HepG2 (cell line): Measurements from ENCODE around the gene DNM3. TPM values are rescaled to one million over a fixed set of nuclear protein-coding genes. Genes with fewer than 3 reads are reported as not detected.

Experiments used
- ATAC-seq: fragments of 200-7000 bp; cut with Tn5 transposase; 3 replicates; pipeline ENCODE4 v1.9.1; 2020; ENCODE audit warnings: mild to moderate bottlenecking, moderate library complexity
- BruUV-seq: library from RNA; stranded (reverse); fragments of 400-500 nt; replicated peaks from 2 replicates; lab custom pipeline; 2021; lab: Mats Ljungman, UMichigan
- CTCF ChIA-PET: fragments of 300-600 bp; formaldehyde crosslinking; extraction: SDS; loops from one replicate; lab custom pipeline; 2021; ENCODE audit warnings: low total read pairs, inconsistent platforms, low intra/inter-chr PET ratio; lab: Yijun Ruan, JAX
- POLR2A ChIA-PET: fragments of 350-600 bp; sonication (Branson Sonifier 250); formaldehyde crosslinking; loops from one replicate; lab custom pipeline; 2020; ENCODE audit warnings: antibody characterized with exemption, inconsistent platforms; lab: Yijun Ruan, JAX
- DNase-seq: peaks from one replicate; pipeline ENCODE4 v3.0.0-alpha.2; 2015; ENCODE audit warnings: low spot score
- FAIRE-seq: peaks from 3 replicates; lab custom pipeline; 2011; peaks lifted over from hg19 to GRCh38; lab: Jason Lieb, UNC
- H2AFZ ChIP-seq: one replicate; pipeline ENCODE4 v1.6.1; 2011; ENCODE audit warnings: low read length, inconsistent platforms
- H3K27ac ChIP-seq: fragments of 300-600 bp; 3 replicates; pipeline ENCODE4 v1.8.0; 2011; ENCODE audit warnings: mixed run types, mild to moderate bottlenecking, mixed read lengths, low read length, inconsistent platforms; ENCODE audit not compliant: insufficient read depth; ENCODE audit errors: extremely low read length
- H3K27me3 ChIP-seq, 2 experiments: fragments of 200-600 bp in 1 of 2; 2 replicates in 1 of 2; 3 replicates in 1 of 2; pipeline versions ENCODE4 v1.6.0 to v1.8.0; 2011; ENCODE audit warnings: low read length in 2 of 2, mild to moderate bottlenecking in 2 of 2, moderate library complexity in 2 of 2, inconsistent platforms in 1 of 2; ENCODE audit not compliant: insufficient read depth in 2 of 2, control insufficient read depth in 1 of 2
- H3K36me3 ChIP-seq, 2 experiments: fragments of 200-600 bp in 1 of 2; replicated peaks in 1 of 2; 2 replicates in 1 of 2; 3 replicates in 1 of 2; pipeline versions ENCODE4 v1.5.1 to v1.8.0; 2011; ENCODE audit warnings: low read length in 2 of 2, inconsistent platforms in 1 of 2; ENCODE audit not compliant: insufficient read depth in 2 of 2, control insufficient read depth in 1 of 2
- H3K4me1 ChIP-seq: 2 replicates; pipeline ENCODE4 v1.5.1; 2012; ENCODE audit warnings: low read length, inconsistent platforms; ENCODE audit not compliant: insufficient read depth
- H3K4me2 ChIP-seq: 2 replicates; pipeline ENCODE4 v1.6.0; 2011; ENCODE audit warnings: low read depth, low read length, inconsistent platforms
- H3K4me3 ChIP-seq, 3 experiments: fragments of 200-600 bp in 1 of 3; sonication (generic), shearing (Covaris generic) in 1 of 3; replicated peaks in 1 of 3; 2 replicates each; pipeline ENCODE4 v1.5.1; 2011 to 2016; ENCODE audit warnings: low read length in 3 of 3, inconsistent platforms in 2 of 3, low read depth in 2 of 3, mild to moderate bottlenecking in 2 of 3, control low read depth in 1 of 3, mixed read lengths in 1 of 3; ENCODE audit not compliant: insufficient read depth in 1 of 3
- H3K79me2 ChIP-seq: one replicate; pipeline ENCODE4 v1.6.1; 2011; ENCODE audit warnings: low read length, inconsistent platforms; ENCODE audit not compliant: insufficient read depth
- H3K9ac ChIP-seq: 2 replicates; pipeline ENCODE4 v1.6.0; 2011; ENCODE audit warnings: mild to moderate bottlenecking, low read depth, low read length, inconsistent platforms; ENCODE audit not compliant: insufficient read depth
- H3K9me3 ChIP-seq: 2 replicates; pipeline ENCODE4 v1.5.1; 2012; ENCODE audit warnings: mild to moderate bottlenecking, low read length
- H4K20me1 ChIP-seq: 2 replicates; pipeline ENCODE4 v1.6.0; 2011; ENCODE audit warnings: inconsistent platforms, mild to moderate bottlenecking, low read length, moderate library complexity; ENCODE audit not compliant: insufficient read depth
- CAMTA2 ChIP-seq: sonication (generic); formaldehyde crosslinking; IDR thresholded peaks from 2 replicates; pipeline ENCODE4 v1.4.0; 2020; ENCODE audit warnings: mild to moderate bottlenecking, missing genetic modification reagents, borderline replicate concordance
- FIP1L1 ChIP-seq: fragments of 200-400 bp; formaldehyde crosslinking; IDR thresholded peaks from 2 replicates; pipeline ENCODE4 v1.6.1; 2018; ENCODE audit warnings: low read depth, mild to moderate bottlenecking, low read length, moderate library complexity, borderline replicate concordance; ENCODE audit not compliant: insufficient read depth
- FOXP1 ChIP-seq, 2 experiments: fragments of 450-650 bp in 1 of 2; IDR thresholded peaks; 2 replicates each; pipeline ENCODE4 v1.6.1; 2017 to 2018; ENCODE audit warnings: antibody characterized with exemption in 1 of 2
- ISL2 ChIP-seq: sonication (generic); formaldehyde crosslinking; IDR thresholded peaks from 2 replicates; pipeline ENCODE4 v1.5.0; 2020; ENCODE audit warnings: missing genetic modification reagents
- KLF15 ChIP-seq: sonication (generic); formaldehyde crosslinking; IDR thresholded peaks from 2 replicates; pipeline ENCODE4 v1.8.1; 2023; ENCODE audit warnings: borderline replicate concordance, mild to moderate bottlenecking, inconsistent platforms, missing genetic modification reagents, mixed read lengths
- MTA1 ChIP-seq: sonication (generic); formaldehyde crosslinking; IDR thresholded peaks from 2 replicates; pipeline ENCODE4 v1.4.0; 2020; ENCODE audit warnings: missing genetic modification reagents, mild to moderate bottlenecking, borderline replicate concordance
- POGZ ChIP-seq: sonication (generic); formaldehyde crosslinking; IDR thresholded peaks from 2 replicates; pipeline ENCODE4 v1.4.0; 2020; ENCODE audit warnings: mild to moderate bottlenecking, missing genetic modification reagents
- PTBP1 ChIP-seq: fragments of 200-400 bp; formaldehyde crosslinking; IDR thresholded peaks from 2 replicates; pipeline ENCODE4 v1.6.1; 2018; ENCODE audit warnings: low read length, low read depth; ENCODE audit not compliant: poor library complexity, severe bottlenecking
- SPEN ChIP-seq: sonication (generic); formaldehyde crosslinking; IDR thresholded peaks from 2 replicates; pipeline ENCODE4 v1.5.1; 2020; ENCODE audit warnings: low read depth, mild to moderate bottlenecking, missing genetic modification reagents
- ZFP1 ChIP-seq: IDR thresholded peaks from 2 replicates; pipeline ENCODE4 v1.6.1; 2016
- ZMYM2 ChIP-seq: sonication (generic); formaldehyde crosslinking; IDR thresholded peaks from 2 replicates; pipeline ENCODE4 v1.8.0; 2022; ENCODE audit warnings: mild to moderate bottlenecking, missing genetic modification reagents
- ZNF205 ChIP-seq: IDR thresholded peaks from 2 replicates; pipeline ENCODE4 v1.6.1; 2018; ENCODE audit warnings: missing biosample characterization, missing genetic modification reagents
- ZNF552 ChIP-seq: sonication (generic); formaldehyde crosslinking; IDR thresholded peaks from 2 replicates; pipeline ENCODE4 v1.9.0; 2022; ENCODE audit warnings: missing genetic modification reagents, mild to moderate bottlenecking, borderline replicate concordance
- ZNF674 ChIP-seq: sonication (generic); formaldehyde crosslinking; IDR thresholded peaks from 2 replicates; pipeline ENCODE4 v1.5.0; 2020; ENCODE audit warnings: low read depth, mild to moderate bottlenecking, missing genetic modification reagents
- whole genome bisulfite sequencing: methylation state at CpG from one replicate; pipeline ENCODE4 v1.1.6; 2017; ENCODE audit warnings: low lambda C conversion rate; 5-methylcytosine and 5-hydroxymethylcytosine counted together
- in situ Hi-C: cut with HindIII; loops from 2 replicates; pipeline ENCODE4 v1.10.0; 2017; ENCODE audit warnings: low pct_unique_long_range_greater_than_20kb; ENCODE audit not compliant: extremely low pct_ligation_motif_present
- intact Hi-C: fragments of 100-400 bp; cut with micrococcal nuclease; formaldehyde crosslinking; loops from one replicate; pipeline ENCODE4 v1.10.0; 2022; ENCODE audit not compliant: unreplicated experiment
- polyA plus RNA-seq, 8 experiments: library from polyadenylated mRNA; depleted of rRNA in 3 of 8; stranded (reverse) in 7 of 8; unstranded in 1 of 8; fragments of >200 nt; fragmentation: Illumina TruSeq in 4 of 8; extraction: Trizol in 4 of 8; gene quantifications; 2 replicates each; pipeline versions ENCODE4 v1.2.1 to v1.2.3, GENCODE V29; 2011 to 2016; ENCODE audit warnings: low read depth in 4 of 8, missing spikeins in 1 of 8, mixed read lengths in 1 of 8; ENCODE audit not compliant: insufficient read depth in 1 of 8
- total RNA-seq, 5 experiments: library from RNA; depleted of rRNA; stranded (reverse); fragments of >200 nt; fragmentation: Illumina TruSeq; extraction: Trizol; gene quantifications; 2 replicates each; pipeline ENCODE4 v1.2.3, GENCODE V29; 2016; ENCODE audit warnings: low read depth in 1 of 5
- TF ChIP-seq, protein P1 (sequence below): sonication (generic); formaldehyde crosslinking; IDR thresholded peaks from 2 replicates; pipeline ENCODE4 v1.4.0; 2020; ENCODE audit warnings: mild to moderate bottlenecking, missing genetic modification reagents
- TF ChIP-seq, protein P2 (sequence below): sonication (generic); formaldehyde crosslinking; IDR thresholded peaks from 2 replicates; pipeline ENCODE4 v1.5.0; 2020; ENCODE audit warnings: mild to moderate bottlenecking, missing genetic modification reagents
- TF ChIP-seq, protein P3 (sequence below): sonication (generic); formaldehyde crosslinking; IDR thresholded peaks from 2 replicates; pipeline ENCODE4 v1.8.1; 2023; ENCODE audit warnings: mild to moderate bottlenecking, missing genetic modification reagents
- TF ChIP-seq, protein P4 (sequence below): sonication (generic); formaldehyde crosslinking; conservative IDR thresholded peaks from 2 replicates; pipeline ENCODE4 v1.4.0; 2020; ENCODE audit warnings: missing genetic modification reagents
- TF ChIP-seq, protein P5 (sequence below): sonication (generic); formaldehyde crosslinking; IDR thresholded peaks from 2 replicates; pipeline ENCODE4 v1.4.0; 2020; ENCODE audit warnings: low read depth, mild to moderate bottlenecking, missing genetic modification reagents

DNM3 gene
- total and polyA plus RNA-seq, 2 of the 13 experiments (the other 11 are each of a cell fraction or from before 2014, with no cell fraction given): 0.05 TPM; not detected in 1

DNA sequence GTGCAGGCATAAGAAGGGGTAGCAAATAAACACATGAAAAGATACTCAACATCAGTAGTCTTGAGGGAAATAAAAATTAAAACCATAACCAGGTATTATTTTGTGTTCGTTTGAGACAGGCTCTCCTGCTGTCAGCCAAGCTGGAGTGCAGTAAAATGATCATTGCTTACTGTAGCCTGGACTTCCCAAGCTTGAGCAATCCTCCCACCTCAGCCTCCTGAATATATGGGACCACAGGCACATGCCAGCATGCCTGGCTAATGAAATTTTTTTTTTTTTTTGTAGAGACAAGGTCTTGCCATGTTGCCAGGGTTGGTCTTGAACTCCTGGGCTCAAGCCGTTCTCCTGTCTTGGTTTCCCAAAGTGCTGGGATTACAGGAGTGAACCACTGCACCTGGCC lies 108.0 kb downstream of the DNM3 start:
- no peaks in the 10 kb centered on the region for H3K9me3 ChIP-seq
- TF ChIP-seq, protein P1, sequence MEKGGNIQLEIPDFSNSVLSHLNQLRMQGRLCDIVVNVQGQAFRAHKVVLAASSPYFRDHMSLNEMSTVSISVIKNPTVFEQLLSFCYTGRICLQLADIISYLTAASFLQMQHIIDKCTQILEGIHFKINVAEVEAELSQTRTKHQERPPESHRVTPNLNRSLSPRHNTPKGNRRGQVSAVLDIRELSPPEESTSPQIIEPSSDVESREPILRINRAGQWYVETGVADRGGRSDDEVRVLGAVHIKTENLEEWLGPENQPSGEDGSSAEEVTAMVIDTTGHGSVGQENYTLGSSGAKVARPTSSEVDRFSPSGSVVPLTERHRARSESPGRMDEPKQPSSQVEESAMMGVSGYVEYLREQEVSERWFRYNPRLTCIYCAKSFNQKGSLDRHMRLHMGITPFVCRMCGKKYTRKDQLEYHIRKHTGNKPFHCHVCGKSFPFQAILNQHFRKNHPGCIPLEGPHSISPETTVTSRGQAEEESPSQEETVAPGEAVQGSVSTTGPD: no peak
- no peak for TF ChIP-seq SPEN (CRISPR knock-in tag)
- no peak for TF ChIP-seq ZNF205 (CRISPR knock-in tag)
- no peak for TF ChIP-seq ISL2 (CRISPR knock-in tag)
- TF ChIP-seq POGZ: no peak
- TF ChIP-seq ZNF552 (CRISPR knock-in tag): no peak
- no peak for TF ChIP-seq ZMYM2
- no peak for TF ChIP-seq CAMTA2
- TF ChIP-seq, protein P2, sequence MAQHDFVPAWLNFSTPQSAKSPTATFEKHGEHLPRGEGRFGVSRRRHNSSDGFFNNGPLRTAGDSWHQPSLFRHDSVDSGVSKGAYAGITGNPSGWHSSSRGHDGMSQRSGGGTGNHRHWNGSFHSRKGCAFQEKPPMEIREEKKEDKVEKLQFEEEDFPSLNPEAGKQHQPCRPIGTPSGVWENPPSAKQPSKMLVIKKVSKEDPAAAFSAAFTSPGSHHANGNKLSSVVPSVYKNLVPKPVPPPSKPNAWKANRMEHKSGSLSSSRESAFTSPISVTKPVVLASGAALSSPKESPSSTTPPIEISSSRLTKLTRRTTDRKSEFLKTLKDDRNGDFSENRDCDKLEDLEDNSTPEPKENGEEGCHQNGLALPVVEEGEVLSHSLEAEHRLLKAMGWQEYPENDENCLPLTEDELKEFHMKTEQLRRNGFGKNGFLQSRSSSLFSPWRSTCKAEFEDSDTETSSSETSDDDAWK (CRISPR knock-in tag): no peak
- TF ChIP-seq, protein P3, sequence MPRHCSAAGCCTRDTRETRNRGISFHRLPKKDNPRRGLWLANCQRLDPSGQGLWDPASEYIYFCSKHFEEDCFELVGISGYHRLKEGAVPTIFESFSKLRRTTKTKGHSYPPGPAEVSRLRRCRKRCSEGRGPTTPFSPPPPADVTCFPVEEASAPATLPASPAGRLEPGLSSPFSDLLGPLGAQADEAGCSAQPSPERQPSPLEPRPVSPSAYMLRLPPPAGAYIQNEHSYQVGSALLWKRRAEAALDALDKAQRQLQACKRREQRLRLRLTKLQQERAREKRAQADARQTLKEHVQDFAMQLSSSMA (CRISPR knock-in tag): no peak
- TF ChIP-seq ZFP1 (CRISPR knock-in tag): no peak
- TF ChIP-seq, protein P4, sequence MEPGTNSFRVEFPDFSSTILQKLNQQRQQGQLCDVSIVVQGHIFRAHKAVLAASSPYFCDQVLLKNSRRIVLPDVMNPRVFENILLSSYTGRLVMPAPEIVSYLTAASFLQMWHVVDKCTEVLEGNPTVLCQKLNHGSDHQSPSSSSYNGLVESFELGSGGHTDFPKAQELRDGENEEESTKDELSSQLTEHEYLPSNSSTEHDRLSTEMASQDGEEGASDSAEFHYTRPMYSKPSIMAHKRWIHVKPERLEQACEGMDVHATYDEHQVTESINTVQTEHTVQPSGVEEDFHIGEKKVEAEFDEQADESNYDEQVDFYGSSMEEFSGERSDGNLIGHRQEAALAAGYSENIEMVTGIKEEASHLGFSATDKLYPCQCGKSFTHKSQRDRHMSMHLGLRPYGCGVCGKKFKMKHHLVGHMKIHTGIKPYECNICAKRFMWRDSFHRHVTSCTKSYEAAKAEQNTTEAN: no peak
- no peak for TF ChIP-seq ZNF674 (CRISPR knock-in tag)
- no peak for TF ChIP-seq FIP1L1
- no peak for TF ChIP-seq FOXP1 (IDR thresholded peaks at IDR 0.05)
- no peak for TF ChIP-seq FOXP1 (CRISPR knock-in tag; IDR thresholded peaks at IDR 0.05)
- no peak for TF ChIP-seq PTBP1
- TF ChIP-seq, protein P5, sequence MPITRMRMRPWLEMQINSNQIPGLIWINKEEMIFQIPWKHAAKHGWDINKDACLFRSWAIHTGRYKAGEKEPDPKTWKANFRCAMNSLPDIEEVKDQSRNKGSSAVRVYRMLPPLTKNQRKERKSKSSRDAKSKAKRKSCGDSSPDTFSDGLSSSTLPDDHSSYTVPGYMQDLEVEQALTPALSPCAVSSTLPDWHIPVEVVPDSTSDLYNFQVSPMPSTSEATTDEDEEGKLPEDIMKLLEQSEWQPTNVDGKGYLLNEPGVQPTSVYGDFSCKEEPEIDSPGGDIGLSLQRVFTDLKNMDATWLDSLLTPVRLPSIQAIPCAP (CRISPR knock-in tag): no peak
- TF ChIP-seq KLF15 (CRISPR knock-in tag): no peak
- TF ChIP-seq MTA1 (CRISPR knock-in tag): no peak
- DNase-seq (no peak), ATAC-seq (no peak), FAIRE-seq (no peak)
- no peaks in the 10 kb centered on the region for H3K27me3 ChIP-seq
- in situ Hi-C loops (no loop called here), intact Hi-C loops (no loop called here)
- no peak overlapping the region for H3K4me3 ChIP-seq
- no peak overlapping the region for H3K27ac ChIP-seq
- POLR2A ChIA-PET: no interaction called here
- no peak overlapping the region for H3K4me2 ChIP-seq
- BruUV-seq: no TSS peak
- WGBS: 0% methylated on average over 2 of the region's 2 CpGs
- H3K9ac ChIP-seq: no peak overlapping the region
- no peak overlapping the region for H2AFZ ChIP-seq
- H3K4me1 ChIP-seq: no peaks in the 10 kb centered on the region
- H3K36me3 ChIP-seq: no peaks in the 10 kb centered on the region
- H4K20me1 ChIP-seq: no peaks in the 10 kb centered on the region
- no peaks in the 10 kb centered on the region for H3K79me2 ChIP-seq
- CTCF ChIA-PET: no interaction called here
